GM15510 (cell line): Measurements from ENCODE around the gene CKLF.

ENCODE experiments used
- POLR2A ChIP-seq: IDR thresholded peaks from 3 replicates; pipeline ENCODE4 v1.6.1; 2011; ENCODE audit warnings: borderline replicate concordance; ENCODE audit not compliant: insufficient read length; ENCODE audit errors: extremely low read depth

Gene CKLF

DNA sequence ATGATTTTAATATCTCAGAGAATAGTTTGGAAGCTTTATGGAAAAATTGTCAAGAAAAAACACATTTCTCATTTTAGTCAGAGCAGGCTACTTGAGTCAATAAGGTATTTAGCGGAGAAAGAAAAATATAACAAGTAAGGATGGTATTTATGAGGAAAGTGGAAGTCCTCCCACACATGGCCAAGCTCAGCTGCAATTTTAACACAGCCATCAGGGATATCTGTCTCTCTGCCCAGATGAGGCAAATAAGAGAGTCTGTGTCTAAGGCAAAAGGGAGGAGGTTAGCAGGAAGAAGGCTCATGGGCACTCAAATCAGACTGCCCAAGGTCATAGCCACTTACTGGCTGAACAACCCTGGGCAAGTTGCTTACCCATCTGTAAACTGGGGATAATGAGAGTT, 21.7 kb downstream of the CKLF start:
- no peak for TF ChIP-seq POLR2A

GRCh38 chr16:66574531-66574930, 22.2 kb downstream of the CKLF start:
- no peak for TF ChIP-seq POLR2A

GRCh38 chr16:66575060-66575459, 22.7 kb downstream of the CKLF start:
- no peak for TF ChIP-seq POLR2A

- TF ChIP-seq POLR2A = no peak
These were observed 23.9 kb downstream of the CKLF start for GRCh38 chr16:66576296-66576695.

GRCh38 chr16:66578651-66579531, 26.5 kb downstream of the CKLF start, which contains the start of gene CMTM2:
Gene CMTM2, plus strand, starts transcription at chr16:66579463. Its CDS starts 145 bp downstream, at chr16:66579608.
- no peak for TF ChIP-seq POLR2A

DNA sequence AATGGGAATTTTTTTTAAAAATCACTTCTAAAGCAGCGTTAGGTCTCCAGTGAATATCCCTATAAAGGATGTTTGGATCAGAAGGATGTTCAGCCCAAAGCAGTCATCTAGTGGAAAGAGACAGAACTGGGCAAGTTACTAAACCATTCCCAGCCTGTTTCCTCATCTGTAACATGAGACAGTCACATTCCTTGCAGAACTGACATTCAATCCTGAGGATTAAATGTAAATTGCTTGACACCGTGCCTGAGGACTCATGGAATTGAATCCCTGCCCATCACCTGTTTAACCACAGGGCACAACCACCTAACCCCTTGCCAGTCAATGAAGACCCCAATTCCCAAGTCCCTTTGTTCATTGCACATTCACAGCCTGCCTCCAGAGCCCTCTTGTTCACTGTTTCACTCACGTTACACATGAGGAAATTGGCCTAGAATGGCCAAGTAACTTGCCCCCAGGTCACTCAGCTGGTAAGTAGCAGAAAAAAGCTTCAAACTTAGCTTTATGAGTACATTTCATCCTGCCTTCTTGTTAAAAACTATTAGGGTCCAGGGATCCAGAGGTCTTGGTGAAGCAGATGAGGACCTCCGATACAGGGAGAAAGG, 28.3 kb downstream of the CKLF start:
- TF ChIP-seq POLR2A = no peak

DNA sequence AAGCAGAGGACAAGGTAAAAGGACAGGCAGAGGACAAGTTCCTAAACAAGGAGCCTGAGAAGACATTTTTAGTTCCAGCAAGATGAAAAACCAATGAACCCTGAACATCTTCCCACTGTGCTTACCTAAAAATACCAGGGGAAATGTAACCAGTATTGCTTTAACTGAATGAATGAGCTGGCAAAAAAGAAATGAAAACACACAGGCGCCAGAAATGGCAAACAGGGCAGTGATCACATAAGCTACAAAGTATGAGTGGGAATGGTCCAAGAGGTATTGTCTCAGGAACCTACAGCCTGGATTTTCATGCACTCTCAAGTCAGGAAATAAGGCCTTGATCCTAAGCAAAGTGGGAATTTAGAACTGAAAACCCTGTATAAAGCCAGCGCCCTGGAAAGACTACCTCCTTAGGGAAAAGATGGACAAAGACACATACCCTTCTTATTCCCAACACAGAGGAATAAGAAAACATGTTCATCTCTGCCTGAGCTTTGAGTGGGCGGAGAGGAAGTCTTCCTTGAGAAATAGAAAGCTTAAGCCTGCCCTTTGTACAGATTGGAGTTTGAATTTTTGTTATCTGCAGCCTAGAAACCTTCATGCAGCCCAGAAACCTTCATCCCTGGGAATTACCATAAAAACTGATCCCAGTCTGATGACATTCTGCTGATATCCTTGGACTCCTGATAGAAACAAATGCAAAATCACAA, 29.0 kb downstream of the CKLF start:
- TF ChIP-seq POLR2A = no peak

- TF ChIP-seq POLR2A = no peak
These were observed 33.3 kb downstream of the CKLF start for GRCh38 chr16:66585481-66586239.

GRCh38 chr16:66587881-66588600, 35.7 kb downstream of the CKLF start:
- no peak for TF ChIP-seq POLR2A

DNA sequence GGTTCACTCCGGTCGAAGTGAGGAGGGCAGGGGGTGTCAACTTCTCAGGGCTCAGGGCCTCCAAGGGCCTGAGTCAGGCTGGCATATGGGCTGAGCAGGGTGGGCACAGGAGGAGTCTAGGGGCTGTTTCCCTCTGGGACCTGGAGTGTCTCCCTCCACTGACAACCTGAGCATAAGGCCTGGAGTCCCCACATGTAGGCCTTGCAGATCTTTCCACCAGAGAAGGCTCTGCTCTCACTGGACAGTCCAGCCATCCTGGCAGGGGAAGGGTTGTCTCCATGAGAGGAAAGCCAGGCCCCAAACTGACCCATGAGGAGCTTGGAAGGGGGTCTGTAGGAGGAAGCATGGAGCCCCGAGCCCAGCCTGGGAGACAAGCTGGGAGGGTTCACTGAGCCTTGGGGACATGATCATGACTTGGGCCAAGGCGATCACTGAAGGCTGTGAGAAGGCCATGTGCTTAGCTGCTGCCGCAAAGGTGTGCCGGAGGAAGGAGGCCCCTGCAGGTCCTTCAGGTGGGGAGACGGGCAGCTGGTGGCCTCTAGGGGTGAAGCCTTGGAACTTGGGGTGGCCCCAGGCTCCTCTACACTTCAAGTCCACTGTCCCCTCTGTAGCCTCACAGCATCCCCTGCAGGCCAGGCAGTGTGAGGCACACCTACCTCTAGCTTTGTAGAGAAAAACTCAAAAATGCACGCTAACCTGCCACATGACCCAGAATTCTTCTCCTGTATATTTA, 36.8 kb downstream of the CKLF start:
- TF ChIP-seq POLR2A = no peak

DNA sequence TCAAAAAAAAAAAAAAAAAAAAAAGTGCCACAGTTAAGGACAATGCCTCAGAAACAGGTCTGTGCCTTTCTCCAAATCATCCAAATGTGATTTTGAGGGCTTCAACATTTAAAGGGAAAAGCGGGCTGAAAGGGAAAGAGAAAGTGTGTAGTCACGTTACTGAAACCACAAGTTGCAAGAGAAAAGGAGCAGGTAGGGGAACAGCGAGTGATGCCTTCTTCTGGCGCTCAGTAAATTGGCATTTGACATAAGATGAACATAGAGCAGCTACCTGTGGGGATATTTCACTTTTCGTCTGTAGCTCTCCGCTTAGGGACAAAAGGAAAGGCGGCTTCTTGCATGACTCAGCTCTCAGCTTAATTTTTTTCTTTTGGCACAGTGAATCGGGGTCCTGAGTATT, 37.9 kb downstream of the CKLF start:
- no peak for TF ChIP-seq POLR2A

DNA sequence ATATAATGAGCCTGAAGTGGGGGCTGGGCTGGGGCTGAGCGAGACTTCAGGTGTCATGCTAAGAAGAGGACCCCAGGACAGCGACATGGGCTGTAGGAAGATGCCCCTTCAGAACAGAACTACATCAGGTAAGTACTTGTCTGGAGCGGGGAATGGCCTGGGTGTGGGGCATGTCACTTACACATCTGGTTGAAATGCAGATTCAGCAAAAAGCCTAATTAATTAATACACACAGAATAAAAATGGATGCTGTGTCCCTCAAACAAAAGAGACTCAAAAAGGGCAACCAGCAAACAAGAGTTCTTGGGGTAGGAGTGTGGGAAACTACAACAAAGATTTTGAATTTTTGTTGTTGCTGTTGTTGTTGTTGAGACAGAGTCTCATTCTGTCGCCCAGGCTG, 38.6 kb downstream of the CKLF start:
- TF ChIP-seq POLR2A = no peak

GRCh38 chr16:66592241-66592640, 39.9 kb downstream of the CKLF start:
- TF ChIP-seq POLR2A = no peak
